ENCODE measurements around the gene KDM5C. TPM values are rescaled to one million over a fixed set of nuclear protein-coding genes. Genes with fewer than 3 reads are reported as not detected.

Gene KDM5C
- total and polyA plus RNA-seq, 9 of the 15 experiments (the other 6 are each of a cell fraction or from before 2014, with no cell fraction given): 0.62 to 136 (median 52.4) TPM

- Histone ChIP-seq H3K9ac (ENCODE audit: insufficient read depth in 1 of 2, low read depth in 2 of 2, low read length in 2 of 2) (no peak overlapping the region), H3K27me3 (ENCODE audit: control insufficient read depth in 2 of 2, insufficient read depth in 2 of 2, low read length in 2 of 2) (no peaks in the 10 kb centered on the region), H3K36me3 (ENCODE audit: control insufficient read depth, insufficient read depth, low read length) (no peaks in the 10 kb centered on the region), H3K4me2 (ENCODE audit: insufficient read depth, low read length) (no peak overlapping the region), H3K9me3 (replicated peaks; ENCODE audit: control insufficient read depth, insufficient read depth, low read depth, low read length) (no peaks in the 10 kb centered on the region), H3K9me1 (ENCODE audit: control insufficient read depth, insufficient read depth, low read length) (no peaks in the 10 kb centered on the region), H2AFZ (ENCODE audit: low read depth, low read length) (no peak overlapping the region), H4K20me1 (replicated peaks; ENCODE audit: control insufficient read depth, insufficient read depth, low read length) (no peaks in the 10 kb centered on the region), H3K4me3 (no peak overlapping the region), H3K27ac (ENCODE audit: extremely low read depth, low read depth, low read length) (no peak overlapping the region), H3K79me2 (ENCODE audit: control insufficient read depth, insufficient read depth, low read length) (no peaks in the 10 kb centered on the region), H3K4me1 (replicated peaks in 1 of 2; ENCODE audit: control insufficient read depth in 2 of 2, insufficient read depth in 2 of 2, low read length in 2 of 2) (no peaks in the 10 kb centered on the region)
- WGBS (ENCODE audit: insufficient coverage, low coverage, missing lambda C conversion rate): 3% methylated on average over 2 of the region's 2 CpGs
- BruUV-seq (replicated peaks): no TSS peak
- ATAC-seq: no peak
- no peak for DNase-seq (ENCODE audit: extremely low read depth in 1 of 4, low spot score in 3 of 4)
- CTCF ChIA-PET (ENCODE audit: low intra/inter-chr PET ratio): no interaction called here
- no peak for TF ChIP-seq BRD9 (IDR thresholded peaks at IDR 0.05; ENCODE audit: low read depth, partially characterized antibody)
- TF ChIP-seq ZKSCAN1 (IDR thresholded peaks at IDR 0.05; ENCODE audit: low read depth, low read length): no peak
- in situ Hi-C loops (cut with MboI) (no loop called here), intact Hi-C loops (cut with micrococcal nuclease) (no loop called here)
- POLR2A ChIA-PET: no interaction called here
- no peak for FAIRE-seq
These were observed 40.2 kb downstream of the KDM5C start for GRCh38 chrX:53184836-53185235.

- no peaks in the 10 kb centered on the region for H3K36me3 ChIP-seq (ENCODE audit: control insufficient read depth, insufficient read depth, low read length)
- DNase-seq (ENCODE audit: extremely low read depth in 1 of 4, low spot score in 3 of 4) (peak in 1 of 4 experiments; percentile 19), FAIRE-seq (no peak), ATAC-seq (peak; percentile 56; the same call in 2 of the 3 replicates)
- no peaks in the 10 kb centered on the region for H3K9me1 ChIP-seq (ENCODE audit: control insufficient read depth, insufficient read depth, low read length)
- H3K79me2 ChIP-seq (ENCODE audit: control insufficient read depth, insufficient read depth, low read length): no peaks in the 10 kb centered on the region
- TF ChIP-seq, protein P1, sequence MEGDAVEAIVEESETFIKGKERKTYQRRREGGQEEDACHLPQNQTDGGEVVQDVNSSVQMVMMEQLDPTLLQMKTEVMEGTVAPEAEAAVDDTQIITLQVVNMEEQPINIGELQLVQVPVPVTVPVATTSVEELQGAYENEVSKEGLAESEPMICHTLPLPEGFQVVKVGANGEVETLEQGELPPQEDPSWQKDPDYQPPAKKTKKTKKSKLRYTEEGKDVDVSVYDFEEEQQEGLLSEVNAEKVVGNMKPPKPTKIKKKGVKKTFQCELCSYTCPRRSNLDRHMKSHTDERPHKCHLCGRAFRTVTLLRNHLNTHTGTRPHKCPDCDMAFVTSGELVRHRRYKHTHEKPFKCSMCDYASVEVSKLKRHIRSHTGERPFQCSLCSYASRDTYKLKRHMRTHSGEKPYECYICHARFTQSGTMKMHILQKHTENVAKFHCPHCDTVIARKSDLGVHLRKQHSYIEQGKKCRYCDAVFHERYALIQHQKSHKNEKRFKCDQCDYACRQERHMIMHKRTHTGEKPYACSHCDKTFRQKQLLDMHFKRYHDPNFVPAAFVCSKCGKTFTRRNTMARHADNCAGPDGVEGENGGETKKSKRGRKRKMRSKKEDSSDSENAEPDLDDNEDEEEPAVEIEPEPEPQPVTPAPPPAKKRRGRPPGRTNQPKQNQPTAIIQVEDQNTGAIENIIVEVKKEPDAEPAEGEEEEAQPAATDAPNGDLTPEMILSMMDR (IDR thresholded peaks at IDR 0.05 in 2 of 3, conservative IDR thresholded peaks at IDR 0.05 in 1 of 3; ENCODE audit: insufficient read depth in 2 of 3, low read depth in 1 of 3, low read length in 3 of 3): peak; percentile 19 to 28 (median 21); a peak in 3 of 6 replicates
- no peak for TF ChIP-seq ZNF124 (CRISPR knock-in tag; IDR thresholded peaks at IDR 0.05)
- H3K9ac ChIP-seq (ENCODE audit: insufficient read depth in 1 of 2, low read depth in 2 of 2, low read length in 2 of 2): no peak overlapping the region
- no peak overlapping the region for H3K27ac ChIP-seq (ENCODE audit: extremely low read depth, low read depth, low read length)
- no peak overlapping the region for H2AFZ ChIP-seq (ENCODE audit: low read depth, low read length)
- POLR2A ChIA-PET: no interaction called here
- no peak overlapping the region for H3K4me3 ChIP-seq
- H3K4me2 ChIP-seq (ENCODE audit: insufficient read depth, low read length): no peak overlapping the region
- intact Hi-C loops (cut with micrococcal nuclease) (no loop called here), in situ Hi-C loops (cut with MboI) (no loop called here)
- no peaks in the 10 kb centered on the region for H3K9me3 ChIP-seq (replicated peaks; ENCODE audit: control insufficient read depth, insufficient read depth, low read depth, low read length)
- 14% methylated on average over 3 of the region's 7 CpGs for WGBS (ENCODE audit: insufficient coverage, low coverage, missing lambda C conversion rate)
- H4K20me1 ChIP-seq (replicated peaks; ENCODE audit: control insufficient read depth, insufficient read depth, low read length): no peaks in the 10 kb centered on the region
- H3K27me3 ChIP-seq (ENCODE audit: control insufficient read depth in 2 of 2, insufficient read depth in 2 of 2, low read length in 2 of 2): no peaks in the 10 kb centered on the region
- CTCF ChIA-PET (ENCODE audit: low intra/inter-chr PET ratio): no interaction called here
- no TSS peak for BruUV-seq (replicated peaks)
- no peaks in the 10 kb centered on the region for H3K4me1 ChIP-seq (replicated peaks in 1 of 2; ENCODE audit: control insufficient read depth in 2 of 2, insufficient read depth in 2 of 2, low read length in 2 of 2)
These were observed 53.7 kb downstream of the KDM5C start for GRCh38 chrX:53171356-53171755.
